22Rv1 (cell line): ENCODE results near the gene OR6C3.

Source experiments
- ZFX ChIP-seq: fragments of 450-650 bp; IDR thresholded peaks from 2 replicates; pipeline ENCODE4 v1.6.1; 2017; ENCODE audit warnings: antibody characterized with exemption, borderline replicate concordance
- TF ChIP-seq, protein P1 (sequence below): fragments of 450-650 bp; IDR thresholded peaks from 2 replicates; pipeline ENCODE4 v1.5.1; 2017; ENCODE audit warnings: mild to moderate bottlenecking

DNA sequence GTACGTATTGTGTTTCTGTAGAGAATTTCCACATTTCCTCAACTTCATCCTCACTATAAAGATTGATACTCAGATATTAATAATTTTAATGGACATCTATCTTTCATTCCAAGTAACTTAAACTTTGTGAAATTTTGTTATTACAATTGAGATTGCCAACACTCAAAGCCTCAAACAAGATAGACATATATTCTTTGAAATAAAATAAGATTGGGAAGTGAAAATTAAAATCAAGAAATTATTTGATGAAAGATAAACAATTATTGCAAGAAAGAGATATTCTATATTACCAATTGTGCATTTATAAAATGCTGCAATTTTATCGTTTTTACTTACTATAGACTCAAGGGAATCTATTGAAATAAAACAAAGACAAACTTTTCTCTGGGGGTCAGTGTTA lies 34.1 kb upstream of the OR6C3 start, which contains the start of gene OR6C6:
- TF ChIP-seq, protein P1, sequence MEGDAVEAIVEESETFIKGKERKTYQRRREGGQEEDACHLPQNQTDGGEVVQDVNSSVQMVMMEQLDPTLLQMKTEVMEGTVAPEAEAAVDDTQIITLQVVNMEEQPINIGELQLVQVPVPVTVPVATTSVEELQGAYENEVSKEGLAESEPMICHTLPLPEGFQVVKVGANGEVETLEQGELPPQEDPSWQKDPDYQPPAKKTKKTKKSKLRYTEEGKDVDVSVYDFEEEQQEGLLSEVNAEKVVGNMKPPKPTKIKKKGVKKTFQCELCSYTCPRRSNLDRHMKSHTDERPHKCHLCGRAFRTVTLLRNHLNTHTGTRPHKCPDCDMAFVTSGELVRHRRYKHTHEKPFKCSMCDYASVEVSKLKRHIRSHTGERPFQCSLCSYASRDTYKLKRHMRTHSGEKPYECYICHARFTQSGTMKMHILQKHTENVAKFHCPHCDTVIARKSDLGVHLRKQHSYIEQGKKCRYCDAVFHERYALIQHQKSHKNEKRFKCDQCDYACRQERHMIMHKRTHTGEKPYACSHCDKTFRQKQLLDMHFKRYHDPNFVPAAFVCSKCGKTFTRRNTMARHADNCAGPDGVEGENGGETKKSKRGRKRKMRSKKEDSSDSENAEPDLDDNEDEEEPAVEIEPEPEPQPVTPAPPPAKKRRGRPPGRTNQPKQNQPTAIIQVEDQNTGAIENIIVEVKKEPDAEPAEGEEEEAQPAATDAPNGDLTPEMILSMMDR, result no peak
- no peak for TF ChIP-seq ZFX
